HG03442 (cell line): ENCODE data around the gene CAPN1.

Source experiments
- ATAC-seq: cut with Tn5 transposase; IDR thresholded peaks from one replicate; pipeline ENCODE4 v1.9.1; 2021; ENCODE audit warnings: mild to moderate bottlenecking, moderate library complexity; ENCODE audit not compliant: unreplicated experiment

The CAPN1 gene

GRCh38 chr11:65258988-65259387 is 77.3 kb downstream of the CAPN1 start:
- no peak for ATAC-seq

- no peak for ATAC-seq
Observed at GRCh38 chr11:65260302-65260701, 78.6 kb downstream of the CAPN1 start.

- ATAC-seq, result no peak
Observed at GRCh38 chr11:65260756-65261590, 79.2 kb downstream of the CAPN1 start.
